ENCODE data around the gene RNF8. TPM values are rescaled to one million over a fixed set of nuclear protein-coding genes. Genes with fewer than 3 reads are reported as not detected.
A peak's percentile ranks its signal among the peaks of the same experiment; 100 is the strongest.

RNF8 gene
- polyA plus RNA-seq, 1 experiment: 13.3 TPM

DNA sequence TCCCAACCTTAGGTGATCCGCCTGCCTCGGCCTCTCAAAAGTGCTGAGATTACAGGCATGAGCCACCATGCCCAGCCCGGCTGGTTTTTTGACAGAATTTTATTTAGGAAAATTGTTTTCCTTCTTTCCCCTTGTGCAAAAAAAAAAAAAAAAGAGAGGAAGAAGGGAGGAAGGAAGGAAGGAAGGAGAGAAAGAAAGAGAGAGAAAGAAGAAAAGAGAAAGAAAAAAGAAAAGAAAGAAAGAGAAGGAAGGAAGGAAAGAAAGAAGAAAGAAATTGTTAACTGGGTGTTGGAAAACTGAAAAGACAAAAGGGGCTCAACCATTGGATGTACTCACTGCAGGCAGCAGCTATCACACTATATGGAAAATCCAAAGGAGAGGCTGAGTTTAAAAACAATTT is 1.4 kb upstream of the RNF8 start:
- Histone ChIP-seq H3K4me3 (ENCODE audit: low read depth, low read length) (no peak overlapping the region), H3K36me3 (ENCODE audit: control insufficient read depth, insufficient read depth, low read length) (no peaks in the 10 kb centered on the region), H3K27me3 (ENCODE audit: control insufficient read depth, insufficient read depth, low read length) (no peaks in the 10 kb centered on the region)
- TF ChIP-seq CTCF (IDR thresholded peaks at IDR 0.05; ENCODE audit: insufficient read depth, low read depth, low read length): no peak
- CTCF ChIA-PET: interaction anchor here (0.9 kb wide), 1 partner anchor 15 kb away, joined by 4 read pairs; no protein-coding TSS in a partner anchor
- POLR2A ChIA-PET: no interaction called here
- no peak for DNase-seq (ENCODE audit: low read depth)

DNA sequence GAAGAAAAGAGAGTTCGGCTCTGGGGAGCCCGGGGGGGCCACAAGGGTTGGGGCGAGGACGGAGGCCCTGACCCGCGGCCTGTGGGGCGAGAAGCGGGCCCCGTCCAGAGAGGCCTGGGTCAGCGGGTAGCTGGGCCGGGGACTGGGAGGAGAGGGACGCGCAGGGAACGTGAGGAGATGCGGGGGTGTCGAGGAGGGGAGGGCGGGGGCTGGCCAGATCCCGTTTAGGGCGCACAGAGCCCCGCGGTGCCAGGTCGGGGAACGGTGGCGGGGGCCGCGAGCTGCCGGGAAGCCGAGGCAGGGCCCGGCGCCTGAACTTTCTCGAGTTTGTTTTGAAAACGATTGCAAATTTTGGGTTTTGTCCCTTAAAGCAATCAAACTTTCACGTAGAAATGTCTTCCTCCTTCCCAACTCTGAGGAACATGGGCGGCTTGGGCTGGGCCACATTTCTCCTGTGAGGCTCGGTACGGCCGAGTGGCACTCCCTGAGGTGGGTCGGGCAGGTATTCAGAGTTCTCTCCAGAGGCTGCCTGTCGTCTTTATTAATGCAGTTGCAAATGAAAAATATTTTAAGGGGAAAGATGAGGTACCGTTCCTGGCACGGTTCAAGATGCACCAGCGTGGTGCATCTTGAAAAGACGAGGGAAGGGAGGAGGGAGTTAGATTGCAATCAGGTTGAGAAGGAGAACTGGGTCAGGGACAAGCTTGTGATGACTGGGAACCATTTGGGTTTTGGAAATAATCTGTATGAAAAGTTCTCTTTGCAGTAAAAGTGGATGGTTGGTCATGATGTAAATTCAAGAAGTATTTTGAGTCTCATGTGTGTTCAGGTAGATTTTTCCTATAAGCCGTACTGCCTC is 972 bp downstream of the RNF8 start:
- Histone ChIP-seq H3K4me3 (ENCODE audit: low read depth, low read length) (peak overlapping the region; percentile 96), H3K36me3 (ENCODE audit: control insufficient read depth, insufficient read depth, low read length) (no peaks in the 10 kb centered on the region), H3K27me3 (ENCODE audit: control insufficient read depth, insufficient read depth, low read length) (no peaks in the 10 kb centered on the region)
- no peak for DNase-seq (ENCODE audit: low read depth)
- ChIA-PET POLR2A (interaction anchor here (0.6 kb wide), 2 partner anchors 72 to 154 kb away, joined by 3 to 5 read pairs; no protein-coding TSS in a partner anchor), CTCF (interaction anchor here (1.0 kb wide), 2 partner anchors 11 to 29 kb away, joined by 3 to 4 read pairs; no protein-coding TSS in a partner anchor)
- no peak for TF ChIP-seq CTCF (IDR thresholded peaks at IDR 0.05; ENCODE audit: insufficient read depth, low read depth, low read length)

GRCh38 chr6:37357288-37357687 is 3.5 kb downstream of the RNF8 start:
- TF ChIP-seq CTCF (IDR thresholded peaks at IDR 0.05; ENCODE audit: insufficient read depth, low read depth, low read length): no peak
- Histone ChIP-seq H3K4me3 (ENCODE audit: low read depth, low read length) (no peak overlapping the region), H3K36me3 (ENCODE audit: control insufficient read depth, insufficient read depth, low read length) (peaks cover 2% of the 10 kb centered on the region; the same call in 1 of the 2 replicates), H3K27me3 (ENCODE audit: control insufficient read depth, insufficient read depth, low read length) (no peaks in the 10 kb centered on the region)
- DNase-seq (ENCODE audit: low read depth): no peak
- POLR2A ChIA-PET: no interaction called here
- CTCF ChIA-PET: interaction anchor here (0.6 to 1.1 kb wide), 2 partner anchors 209 to 335 kb away, joined by 3 read pairs; no protein-coding TSS in a partner anchor

DNA sequence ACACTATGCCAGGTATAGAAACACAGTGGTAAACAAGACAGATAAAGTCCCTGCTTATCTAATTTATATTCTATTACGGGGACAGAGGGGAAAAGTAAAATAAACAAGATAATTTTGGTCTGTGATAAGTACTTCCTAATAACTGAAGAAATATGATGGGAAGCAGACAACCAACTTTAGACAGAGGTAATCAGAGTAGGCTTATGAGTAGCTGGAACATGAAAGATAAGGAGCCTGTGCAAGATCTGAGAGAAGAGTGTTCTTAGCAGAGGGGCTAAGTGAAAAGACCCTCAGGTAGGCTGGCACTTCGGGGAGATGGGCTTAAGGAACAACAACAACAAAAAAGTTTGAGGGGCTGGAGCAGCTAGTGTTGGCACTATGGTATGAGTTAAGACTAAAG is 4.1 kb downstream of the RNF8 start:
- POLR2A ChIA-PET: no interaction called here
- no peak for DNase-seq (ENCODE audit: low read depth)
- CTCF ChIA-PET: interaction anchor here (1.2 kb wide), 1 partner anchor 14 kb away, joined by 3 read pairs; no protein-coding TSS in a partner anchor

More for the DNA sequence above, 4.1 kb downstream of the RNF8 start:
- H3K36me3 ChIP-seq (ENCODE audit: control insufficient read depth, insufficient read depth, low read length): peaks cover 3% of the 10 kb centered on the region
- H3K4me3 ChIP-seq (ENCODE audit: low read depth, low read length): no peak overlapping the region
- H3K27me3 ChIP-seq (ENCODE audit: control insufficient read depth, insufficient read depth, low read length): no peaks in the 10 kb centered on the region
- TF ChIP-seq CTCF (IDR thresholded peaks at IDR 0.05; ENCODE audit: insufficient read depth, low read depth, low read length): no peak
